ENCODE data around the gene GLT8D2. TPM values are rescaled to one million over a fixed set of nuclear protein-coding genes. Genes with fewer than 3 reads are reported as not detected.

Gene GLT8D2
- total RNA-seq, 1 donor: 52.5 TPM

GRCh38 chr12:104091136-104091535 is 41.1 kb upstream of the GLT8D2 start:
- Histone ChIP-seq H3K4me3 (ENCODE audit: insufficient read depth, low read length) (no peak overlapping the region), H3K4me2 (ENCODE audit: insufficient read depth, low read length) (no peak overlapping the region), H3K27ac (ENCODE audit: low read depth, low read length) (no peak overlapping the region), H3K36me3 (ENCODE audit: insufficient read depth, low read length) (peaks cover 56% of the 10 kb centered on the region), H3K9me3 (ENCODE audit: low read depth, low read length) (no peaks in the 10 kb centered on the region), H4K20me1 (ENCODE audit: insufficient read depth, low read length) (no peaks in the 10 kb centered on the region), H3K79me2 (ENCODE audit: insufficient read depth, low read length) (no peaks in the 10 kb centered on the region), H3K4me1 (ENCODE audit: insufficient read depth, low read length) (no peaks in the 10 kb centered on the region), H3K27me3 (ENCODE audit: insufficient read depth, low read length) (no peaks in the 10 kb centered on the region), H2AFZ (ENCODE audit: low read length) (no peak overlapping the region)
- TF ChIP-seq, protein P1, sequence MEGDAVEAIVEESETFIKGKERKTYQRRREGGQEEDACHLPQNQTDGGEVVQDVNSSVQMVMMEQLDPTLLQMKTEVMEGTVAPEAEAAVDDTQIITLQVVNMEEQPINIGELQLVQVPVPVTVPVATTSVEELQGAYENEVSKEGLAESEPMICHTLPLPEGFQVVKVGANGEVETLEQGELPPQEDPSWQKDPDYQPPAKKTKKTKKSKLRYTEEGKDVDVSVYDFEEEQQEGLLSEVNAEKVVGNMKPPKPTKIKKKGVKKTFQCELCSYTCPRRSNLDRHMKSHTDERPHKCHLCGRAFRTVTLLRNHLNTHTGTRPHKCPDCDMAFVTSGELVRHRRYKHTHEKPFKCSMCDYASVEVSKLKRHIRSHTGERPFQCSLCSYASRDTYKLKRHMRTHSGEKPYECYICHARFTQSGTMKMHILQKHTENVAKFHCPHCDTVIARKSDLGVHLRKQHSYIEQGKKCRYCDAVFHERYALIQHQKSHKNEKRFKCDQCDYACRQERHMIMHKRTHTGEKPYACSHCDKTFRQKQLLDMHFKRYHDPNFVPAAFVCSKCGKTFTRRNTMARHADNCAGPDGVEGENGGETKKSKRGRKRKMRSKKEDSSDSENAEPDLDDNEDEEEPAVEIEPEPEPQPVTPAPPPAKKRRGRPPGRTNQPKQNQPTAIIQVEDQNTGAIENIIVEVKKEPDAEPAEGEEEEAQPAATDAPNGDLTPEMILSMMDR (IDR thresholded peaks at IDR 0.05; ENCODE audit: extremely low read depth, low read depth, low read length): no peak
- DNase-seq (ENCODE audit: insufficient read length, low spot score, missing footprints): no peak

DNA sequence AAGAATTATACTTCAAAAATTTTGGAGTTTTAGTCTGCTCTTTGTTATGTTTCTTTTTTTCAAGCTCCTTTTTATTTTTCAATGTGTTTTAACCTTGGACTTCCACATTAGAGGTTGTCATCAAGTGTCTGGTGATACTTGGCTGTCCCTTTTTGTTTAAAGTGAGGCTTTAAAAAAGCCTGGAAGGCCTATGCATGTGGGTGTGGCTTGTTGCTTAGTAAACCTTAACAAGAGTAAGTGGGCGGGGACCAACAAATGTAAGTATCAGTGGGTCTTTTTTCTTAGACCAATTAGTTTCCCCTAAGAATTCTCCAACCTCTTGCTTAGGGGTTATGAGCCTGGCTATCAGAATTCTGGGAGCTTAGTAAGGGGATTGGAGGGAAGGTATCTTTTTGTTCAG is 40.7 kb upstream of the GLT8D2 start:
- no peak overlapping the region for H3K4me3 ChIP-seq (ENCODE audit: insufficient read depth, low read length)
- no peak overlapping the region for H2AFZ ChIP-seq (ENCODE audit: low read length)
- peaks cover 57% of the 10 kb centered on the region for H3K36me3 ChIP-seq (ENCODE audit: insufficient read depth, low read length)
- H3K4me1 ChIP-seq (ENCODE audit: insufficient read depth, low read length): no peaks in the 10 kb centered on the region
- no peak overlapping the region for H3K27ac ChIP-seq (ENCODE audit: low read depth, low read length)
- DNase-seq (ENCODE audit: insufficient read length, low spot score, missing footprints): no peak
- H3K79me2 ChIP-seq (ENCODE audit: insufficient read depth, low read length): no peaks in the 10 kb centered on the region
- H3K9me3 ChIP-seq (ENCODE audit: low read depth, low read length): no peaks in the 10 kb centered on the region
- H4K20me1 ChIP-seq (ENCODE audit: insufficient read depth, low read length): no peaks in the 10 kb centered on the region
- TF ChIP-seq, protein P1 (IDR thresholded peaks at IDR 0.05; ENCODE audit: extremely low read depth, low read depth, low read length): no peak
- H3K27me3 ChIP-seq (ENCODE audit: insufficient read depth, low read length): no peaks in the 10 kb centered on the region
- no peak overlapping the region for H3K4me2 ChIP-seq (ENCODE audit: insufficient read depth, low read length)

GRCh38 chr12:104083769-104084475 is 33.9 kb upstream of the GLT8D2 start:
- H3K9me3 ChIP-seq (ENCODE audit: low read depth, low read length): no peaks in the 10 kb centered on the region
- H3K79me2 ChIP-seq (ENCODE audit: insufficient read depth, low read length): peaks cover 10% of the 10 kb centered on the region
- peaks cover 2% of the 10 kb centered on the region for H4K20me1 ChIP-seq (ENCODE audit: insufficient read depth, low read length)
- peaks cover 53% of the 10 kb centered on the region for H3K36me3 ChIP-seq (ENCODE audit: insufficient read depth, low read length)
- no peak overlapping the region for H3K4me3 ChIP-seq (ENCODE audit: insufficient read depth, low read length)
- no peak overlapping the region for H3K27ac ChIP-seq (ENCODE audit: low read depth, low read length)
- H3K27me3 ChIP-seq (ENCODE audit: insufficient read depth, low read length): no peaks in the 10 kb centered on the region
- no peak for DNase-seq (ENCODE audit: insufficient read length, low spot score, missing footprints)
- no peak overlapping the region for H2AFZ ChIP-seq (ENCODE audit: low read length)
- H3K4me1 ChIP-seq (ENCODE audit: insufficient read depth, low read length): no peaks in the 10 kb centered on the region
- TF ChIP-seq, protein P1 (IDR thresholded peaks at IDR 0.05; ENCODE audit: extremely low read depth, low read depth, low read length): no peak
- H3K4me2 ChIP-seq (ENCODE audit: insufficient read depth, low read length): no peak overlapping the region

DNA sequence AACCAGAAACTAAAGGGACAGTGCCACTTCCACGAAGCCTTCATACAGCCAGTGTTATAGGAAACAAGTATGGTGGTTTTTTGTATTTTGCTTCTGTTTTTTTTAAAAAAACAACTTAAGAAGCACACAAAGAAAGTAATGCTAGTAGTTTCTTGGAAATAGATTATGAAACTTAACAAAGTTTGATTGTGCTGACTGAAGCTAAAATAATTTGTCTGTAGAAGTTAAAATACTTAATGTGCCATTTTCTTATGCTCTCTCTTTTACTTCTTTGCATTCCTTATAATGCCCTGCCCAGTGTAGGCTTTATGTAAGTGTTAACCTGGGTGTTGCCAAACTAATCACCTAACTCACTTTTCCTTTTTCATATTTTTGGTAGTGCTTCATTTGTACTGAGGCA is 30.8 kb upstream of the GLT8D2 start:
- H3K79me2 ChIP-seq (ENCODE audit: insufficient read depth, low read length): peaks cover 28% of the 10 kb centered on the region
- no peak overlapping the region for H3K4me2 ChIP-seq (ENCODE audit: insufficient read depth, low read length)
- no peaks in the 10 kb centered on the region for H3K4me1 ChIP-seq (ENCODE audit: insufficient read depth, low read length)
- no peaks in the 10 kb centered on the region for H3K9me3 ChIP-seq (ENCODE audit: low read depth, low read length)
- H3K4me3 ChIP-seq (ENCODE audit: insufficient read depth, low read length): no peak overlapping the region
- no peaks in the 10 kb centered on the region for H3K27me3 ChIP-seq (ENCODE audit: insufficient read depth, low read length)
- peaks cover 2% of the 10 kb centered on the region for H4K20me1 ChIP-seq (ENCODE audit: insufficient read depth, low read length)
- no peak overlapping the region for H2AFZ ChIP-seq (ENCODE audit: low read length)
- peaks cover 41% of the 10 kb centered on the region for H3K36me3 ChIP-seq (ENCODE audit: insufficient read depth, low read length)
- TF ChIP-seq, protein P1 (IDR thresholded peaks at IDR 0.05; ENCODE audit: extremely low read depth, low read depth, low read length): no peak
- no peak for DNase-seq (ENCODE audit: insufficient read length, low spot score, missing footprints)
- no peak overlapping the region for H3K27ac ChIP-seq (ENCODE audit: low read depth, low read length)
